Kidney (tissue), 11 donors: ENCODE measurements around the gene CTAGE8. TPM values are rescaled to one million over a fixed set of nuclear protein-coding genes. Genes with fewer than 3 reads are reported as not detected.
"Not testable (repeated sequence)": the region's sequence is repeated elsewhere in the genome, so short reads cannot be mapped to it uniquely, and the experiment has no call there.

Source experiments
- DNase-seq, 5 donors: peaks; one replicate each; pipeline ENCODE4 v3.0.0-alpha.2; 2013 to 2020
- FAIRE-seq: peaks from 2 replicates; lab custom pipeline; 2012; peaks lifted over from hg19 to GRCh38; lab: Jason Lieb, UNC
- H3K27ac ChIP-seq, 2 donors: one replicate each; pipeline ENCODE4 v1.7.0; 2013; ENCODE audit warnings: low read depth in 2 of 2, low read length in 2 of 2, inconsistent platforms in 1 of 2
- H3K27me3 ChIP-seq: one replicate; pipeline ENCODE4 v1.7.1; 2013; ENCODE audit warnings: low read length, inconsistent platforms; ENCODE audit not compliant: control insufficient read depth, insufficient read depth
- H3K36me3 ChIP-seq, 3 donors: one replicate each; pipeline versions ENCODE4 v1.7.0 to v1.7.1; 2013; ENCODE audit warnings: low read length in 3 of 3, control low read depth in 1 of 3, inconsistent platforms in 1 of 3; ENCODE audit not compliant: insufficient read depth in 3 of 3, control insufficient read depth in 2 of 3
- H3K4me1 ChIP-seq, 3 donors: one replicate each; pipeline versions ENCODE4 v1.7.0 to v1.7.1; 2013; ENCODE audit warnings: low read length in 3 of 3, inconsistent platforms in 1 of 3, low read depth in 1 of 3; ENCODE audit not compliant: control insufficient read depth in 2 of 3, insufficient read depth in 2 of 3
- H3K4me3 ChIP-seq, 3 donors: one replicate each; pipeline versions ENCODE4 v1.7.0 to v1.8.1; 2013; ENCODE audit warnings: low read length in 3 of 3, control low read depth in 1 of 3, inconsistent platforms in 1 of 3
- H3K9ac ChIP-seq, 3 donors: one replicate each; pipeline versions ENCODE4 v1.7.0 to v1.7.1; 2013; ENCODE audit warnings: low read length in 3 of 3, control low read depth in 1 of 3, inconsistent platforms in 1 of 3
- H3K9me3 ChIP-seq, 3 donors: one replicate each; pipeline versions ENCODE4 v1.7.0 to v1.7.1; 2013; ENCODE audit warnings: low read length in 3 of 3, control low read depth in 1 of 3, inconsistent platforms in 1 of 3; ENCODE audit not compliant: control insufficient read depth in 2 of 3, insufficient read depth in 1 of 3
- intact Hi-C: fragments of 100-400 bp; cut with DNase I; formaldehyde crosslinking; loops from one replicate; pipeline ENCODE4 v1.11.1; 2022
- polyA plus RNA-seq: library from polyadenylated mRNA; stranded (reverse); fragments of 350-450 nt; fragmentation: Illumina TruSeq; extraction: RNeasy Lipid Tissue Mini Kit (QIAGEN cat#74804); gene quantifications from one replicate; pipeline ENCODE4 v1.2.3, GENCODE V29; 2014; ENCODE audit warnings: low read depth, low replicate concordance; ENCODE audit not compliant: insufficient read depth
- total RNA-seq: library from RNA; stranded (reverse); fragmentation: NEBNext Ultra II Directional; extraction: Animal tissue kit (Norgen Biotek cat#: 25700); gene quantifications from one replicate; pipeline ENCODE4 v1.2.1, GENCODE V29; 2021
- donor health status: control.
- donor health status: control.
- donor health status: DM: yes; HTN: yes; CAD: no.
- donor health status: Normal renal cell carcinoma (clear cell type).

The CTAGE8 gene
- total and polyA plus RNA-seq, 2 donors from 2014 or later: 4.3 to 5.4 TPM

- intact Hi-C loops, H3K9me3 ChIP-seq, H3K36me3 ChIP-seq, H3K9ac ChIP-seq, H3K27ac ChIP-seq, H3K4me3 ChIP-seq, DNase-seq, FAIRE-seq, H3K27me3 ChIP-seq, H3K4me1 ChIP-seq: not testable (repeated sequence)
These were observed 33.7 kb upstream of the CTAGE8 start for GRCh38 chr7:144302578-144303303.

GRCh38 chr7:144293794-144294499, 24.9 kb upstream of the CTAGE8 start:
- H3K9ac ChIP-seq, DNase-seq, H3K36me3 ChIP-seq, H3K4me1 ChIP-seq, H3K9me3 ChIP-seq, H3K4me3 ChIP-seq, H3K27me3 ChIP-seq, H3K27ac ChIP-seq, FAIRE-seq, intact Hi-C loops: not testable (repeated sequence)

- H3K27me3 ChIP-seq, H3K9me3 ChIP-seq, H3K36me3 ChIP-seq, H3K4me1 ChIP-seq, H3K9ac ChIP-seq, intact Hi-C loops, H3K27ac ChIP-seq, FAIRE-seq, H3K4me3 ChIP-seq: not testable (repeated sequence)
- peak in 1 of 5 donors; percentile 12 for DNase-seq
These were observed 23.5 kb upstream of the CTAGE8 start for GRCh38 chr7:144292384-144293161.

GRCh38 chr7:144291607-144292006, 22.5 kb upstream of the CTAGE8 start:
- H3K9me3 ChIP-seq, H3K36me3 ChIP-seq, H3K9ac ChIP-seq, H3K4me3 ChIP-seq, FAIRE-seq, intact Hi-C loops, H3K4me1 ChIP-seq, H3K27ac ChIP-seq, DNase-seq, H3K27me3 ChIP-seq: not testable (repeated sequence)

- H3K4me1 ChIP-seq, H3K27me3 ChIP-seq, H3K9ac ChIP-seq, H3K9me3 ChIP-seq, intact Hi-C loops, H3K4me3 ChIP-seq, H3K36me3 ChIP-seq, H3K27ac ChIP-seq, FAIRE-seq, DNase-seq: not testable (repeated sequence)
These were observed 18.2 kb upstream of the CTAGE8 start for GRCh38 chr7:144287171-144287784.

- H3K9me3 ChIP-seq, H3K27me3 ChIP-seq, FAIRE-seq, H3K4me1 ChIP-seq, H3K9ac ChIP-seq, H3K27ac ChIP-seq, H3K36me3 ChIP-seq, intact Hi-C loops, H3K4me3 ChIP-seq, DNase-seq: not testable (repeated sequence)
These were observed 14.6 kb upstream of the CTAGE8 start for GRCh38 chr7:144283716-144284115.

GRCh38 chr7:144282490-144282889, 13.4 kb upstream of the CTAGE8 start:
- H3K27me3 ChIP-seq, DNase-seq, H3K4me1 ChIP-seq, H3K27ac ChIP-seq, intact Hi-C loops, H3K36me3 ChIP-seq, H3K9me3 ChIP-seq, FAIRE-seq, H3K4me3 ChIP-seq, H3K9ac ChIP-seq: not testable (repeated sequence)
